Prostate gland (tissue), 2 donors: Measurements from ENCODE around the gene ASB6. TPM values are rescaled to one million over a fixed set of nuclear protein-coding genes. Genes with fewer than 3 reads are reported as not detected.

ENCODE experiments used
- DNase-seq: peaks from one replicate; pipeline ENCODE4 v3.0.0-alpha.2; 2019; ENCODE audit warnings: low spot score
- H3K27ac ChIP-seq, 2 donors: fragments of 200-600 bp; sonication (generic); 2 replicates each; pipeline ENCODE4 v1.5.1; 2017 to 2019
- H3K27me3 ChIP-seq: fragments of 200-600 bp; sonication (generic); replicated peaks from 2 replicates; pipeline ENCODE4 v1.5.1; 2019; ENCODE audit not compliant: insufficient read depth
- H3K36me3 ChIP-seq, 2 donors: fragments of 200-600 bp; sonication (generic); 1 replicate in 1 of 2; 2 replicates in 1 of 2; pipeline versions ENCODE4 v1.5.1 to v1.8.1; 2017 to 2019
- H3K4me1 ChIP-seq: fragments of 200-600 bp; sonication (generic); replicated peaks from 2 replicates; pipeline ENCODE4 v1.5.1; 2019
- H3K4me3 ChIP-seq, 2 donors: fragments of 200-600 bp; sonication (generic); 2 replicates each; pipeline ENCODE4 v1.5.1; 2017 to 2019
- H3K9me3 ChIP-seq: fragments of 200-600 bp; sonication (generic); 2 replicates; pipeline ENCODE4 v1.5.1; 2017
- CTCF ChIP-seq, 4 experiments: fragments of 200-600 bp in 2 of 4; fragments of 450-650 bp in 2 of 4; sonication (generic) in 2 of 4; IDR thresholded peaks; 1 replicate in 3 of 4; 2 replicates in 1 of 4; pipeline ENCODE4 v1.5.1; 2016 to 2019; ENCODE audit warnings: antibody characterized with exemption in 4 of 4, mild to moderate bottlenecking in 2 of 4, moderate library complexity in 2 of 4
- POLR2A ChIP-seq: fragments of 450-650 bp; IDR thresholded peaks from one replicate; pipeline ENCODE4 v1.6.1; 2016; ENCODE audit warnings: antibody characterized with exemption, mild to moderate bottlenecking
- POLR2AphosphoS5 ChIP-seq: sonication (generic); formaldehyde crosslinking; IDR thresholded peaks from one replicate; pipeline ENCODE4 v1.6.1; 2017; ENCODE audit warnings: antibody characterized with exemption
- WGBS: methylation state at CpG from one replicate; pipeline ENCODE4 v1.1.5; 2018; 5-methylcytosine and 5-hydroxymethylcytosine counted together
- intact Hi-C: fragments of 100-400 bp; cut with DNase I; formaldehyde crosslinking; loops from one replicate; pipeline ENCODE4 v1.14.2; 2022
- total RNA-seq, 2 donors: library from RNA; depleted of rRNA; stranded (reverse); fragments of >200 nt; gene quantifications; one replicate each; pipeline ENCODE4 v1.1.0, GENCODE V29; 2016

ASB6 gene
- total RNA-seq, 2 donors from 2014 or later: 25.2 to 50.3 TPM

DNA sequence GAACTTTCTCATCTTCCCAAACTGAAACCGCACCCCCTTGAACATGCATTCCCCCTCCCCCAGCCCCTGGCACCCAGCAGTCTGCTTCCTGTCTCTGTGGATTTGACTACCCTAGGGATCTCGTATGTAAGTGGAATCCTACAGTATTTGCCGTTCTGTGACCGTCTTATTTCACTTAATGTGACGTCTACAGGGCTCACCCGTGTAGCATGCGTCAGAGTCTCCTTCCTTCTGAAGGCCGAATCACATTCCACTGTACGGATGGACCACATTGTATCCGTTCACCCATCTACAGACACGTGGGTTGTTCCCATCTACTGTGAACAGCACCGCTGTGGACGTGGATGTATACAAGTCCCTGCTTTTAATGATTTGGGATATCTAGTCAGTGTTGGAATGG, 28.0 kb upstream of the ASB6 start:
- H3K4me1 ChIP-seq: no peaks in the 10 kb centered on the region
- H3K36me3 ChIP-seq: no peaks in the 10 kb centered on the region
- H3K4me3 ChIP-seq: no peak overlapping the region
- TF ChIP-seq POLR2A: no peak
- no peak for TF ChIP-seq CTCF (IDR thresholded peaks at IDR 0.05)
- TF ChIP-seq POLR2AphosphoS5: no peak
- no peaks in the 10 kb centered on the region for H3K27me3 ChIP-seq
- 83% methylated on average over 13 of the region's 13 CpGs for WGBS
- no peak overlapping the region for H3K27ac ChIP-seq
- DNase-seq: no peak
- no peaks in the 10 kb centered on the region for H3K9me3 ChIP-seq
- intact Hi-C loops: no loop called here

DNA sequence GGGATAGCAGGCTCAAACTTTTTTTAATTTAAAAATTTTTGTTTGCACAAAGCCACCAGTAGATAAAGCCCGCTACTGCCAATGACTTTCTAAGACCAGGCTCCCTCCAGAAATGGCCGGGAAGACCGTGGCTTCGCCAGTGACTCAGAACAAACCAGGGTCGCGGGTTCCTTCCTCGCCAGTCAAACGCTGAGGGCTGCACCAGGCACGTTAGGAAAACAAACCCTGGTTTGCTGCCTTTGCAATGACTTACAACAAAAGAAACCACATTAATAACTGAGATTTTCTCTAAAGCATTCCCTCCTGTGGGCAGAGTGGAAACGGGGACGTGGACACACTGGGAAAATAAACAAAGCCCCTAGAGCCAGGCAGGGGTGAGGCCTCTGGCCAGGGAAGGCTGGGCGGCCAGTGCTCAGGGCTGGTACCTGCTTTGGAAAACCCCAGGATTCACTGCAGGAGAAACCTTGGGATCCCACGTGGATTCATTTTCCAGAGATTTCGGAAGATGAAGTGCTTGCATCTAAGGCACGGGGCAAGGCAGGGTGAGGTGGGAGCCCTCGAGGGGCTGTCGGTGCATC, 27.3 kb upstream of the ASB6 start:
- Histone ChIP-seq H3K36me3 (no peaks in the 10 kb centered on the region), H3K9me3 (no peaks in the 10 kb centered on the region), H3K27ac (no peak overlapping the region), H3K4me1 (no peaks in the 10 kb centered on the region), H3K4me3 (no peak overlapping the region), H3K27me3 (no peaks in the 10 kb centered on the region)
- intact Hi-C loops: no loop called here
- WGBS: 58% methylated on average over 17 of the region's 17 CpGs
- no peak for TF ChIP-seq CTCF (IDR thresholded peaks at IDR 0.05)
- no peak for TF ChIP-seq POLR2A
- TF ChIP-seq POLR2AphosphoS5: no peak
- no peak for DNase-seq

DNA sequence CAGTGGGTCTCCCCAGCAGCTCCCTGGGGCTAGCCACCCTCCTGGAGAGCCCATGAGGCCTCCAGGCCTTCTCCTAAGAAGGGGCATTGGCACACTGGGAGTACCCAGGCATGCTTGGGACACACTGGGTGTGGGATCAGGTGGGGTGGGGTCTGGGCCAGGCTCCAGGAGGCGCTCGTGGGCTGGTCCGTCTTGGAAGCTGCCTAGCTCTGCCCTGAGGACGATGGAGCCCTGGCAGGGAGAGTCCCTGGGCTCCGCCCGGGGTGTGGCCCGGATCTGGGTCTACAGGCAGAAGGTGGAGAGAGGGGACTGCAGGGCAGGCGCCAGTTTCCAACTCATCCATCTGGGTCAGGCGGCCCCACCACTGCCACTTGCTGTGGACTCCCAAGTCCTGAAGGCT, 25.9 kb upstream of the ASB6 start:
- TF ChIP-seq CTCF (IDR thresholded peaks at IDR 0.05) (no peak), POLR2AphosphoS5 (no peak), POLR2A (no peak)
- 68% methylated on average over 9 of the region's 9 CpGs for WGBS
- DNase-seq: no peak
- intact Hi-C loops: no loop called here
- no peaks in the 10 kb centered on the region for H3K9me3 ChIP-seq
- H3K36me3 ChIP-seq: no peaks in the 10 kb centered on the region
- H3K4me3 ChIP-seq: no peak overlapping the region
- no peaks in the 10 kb centered on the region for H3K27me3 ChIP-seq
- peak overlapping the region in 1 of 2 donors; percentile 55 for H3K27ac ChIP-seq
- H3K4me1 ChIP-seq: no peaks in the 10 kb centered on the region

GRCh38 chr9:129667378-129667777, 25.4 kb upstream of the ASB6 start:
- Histone ChIP-seq H3K4me3 (no peak overlapping the region), H3K27ac (peak overlapping the region; percentile 49 to 55), H3K27me3 (no peaks in the 10 kb centered on the region), H3K36me3 (no peaks in the 10 kb centered on the region), H3K9me3 (no peaks in the 10 kb centered on the region), H3K4me1 (no peaks in the 10 kb centered on the region)
- 77% methylated on average over 11 of the region's 11 CpGs for WGBS
- intact Hi-C loops: no loop called here
- TF ChIP-seq CTCF (IDR thresholded peaks at IDR 0.05): no peak
- TF ChIP-seq POLR2AphosphoS5: no peak
- TF ChIP-seq POLR2A: no peak
- DNase-seq: no peak

DNA sequence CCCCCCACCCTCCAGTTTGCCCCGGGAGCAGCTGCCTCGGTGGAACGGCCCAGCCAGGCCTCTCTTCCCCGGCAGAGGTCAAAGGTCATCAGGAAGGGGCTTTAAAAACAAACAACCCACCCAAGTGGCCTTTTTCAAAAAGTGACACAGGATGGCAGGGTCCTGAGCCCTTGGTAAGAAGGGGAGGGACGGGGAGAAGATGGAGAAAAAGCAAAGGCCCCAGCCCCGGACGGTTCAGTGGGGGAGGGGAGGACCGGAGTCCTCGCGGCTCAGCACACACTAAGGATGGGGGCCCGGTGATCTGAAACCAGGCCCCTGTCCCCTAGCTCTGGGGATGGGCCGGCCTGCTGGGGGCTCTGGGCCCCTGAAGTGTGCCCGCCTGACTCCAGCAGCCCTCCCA, 24.6 kb upstream of the ASB6 start:
- intact Hi-C loops: no loop called here
- WGBS: 39% methylated on average over 11 of the region's 13 CpGs
- H3K4me1 ChIP-seq: no peaks in the 10 kb centered on the region
- H3K36me3 ChIP-seq: no peaks in the 10 kb centered on the region
- peak overlapping the region; percentile 31 to 36 for H3K4me3 ChIP-seq
- H3K9me3 ChIP-seq: no peaks in the 10 kb centered on the region
- H3K27me3 ChIP-seq: no peaks in the 10 kb centered on the region
- peak overlapping the region; percentile 49 to 55 for H3K27ac ChIP-seq
- TF ChIP-seq POLR2A: no peak
- TF ChIP-seq CTCF (IDR thresholded peaks at IDR 0.05): no peak
- TF ChIP-seq POLR2AphosphoS5: no peak
- DNase-seq: no peak
